Esophagus (tissue), 2 donors: ENCODE data around the gene FES. TPM values are rescaled to one million over a fixed set of nuclear protein-coding genes. Genes with fewer than 3 reads are reported as not detected.
"Not testable (repeated sequence)": the region's sequence is repeated elsewhere in the genome, so short reads cannot be mapped to it uniquely, and the experiment has no call there.

ENCODE experiments used
- H3K27ac ChIP-seq, 2 donors: one replicate each; pipeline ENCODE4 v1.5.1; 2013; ENCODE audit warnings: low read depth in 2 of 2, mild to moderate bottlenecking in 2 of 2, inconsistent platforms in 1 of 2, low read length in 1 of 2, moderate library complexity in 1 of 2
- H3K27me3 ChIP-seq, 2 donors: one replicate each; pipeline ENCODE4 v1.6.1; 2013; ENCODE audit warnings: low read length in 2 of 2, control low read depth in 1 of 2, mild to moderate bottlenecking in 1 of 2; ENCODE audit not compliant: insufficient read depth in 2 of 2, control insufficient read depth in 1 of 2
- H3K36me3 ChIP-seq, 2 donors: one replicate each; pipeline ENCODE4 v1.6.1; 2013; ENCODE audit warnings: low read length in 1 of 2; ENCODE audit not compliant: control insufficient read depth in 2 of 2, insufficient read depth in 2 of 2
- H3K4me1 ChIP-seq, 2 donors: one replicate each; pipeline ENCODE4 v1.6.1; 2013; ENCODE audit warnings: low read length in 1 of 2; ENCODE audit not compliant: control insufficient read depth in 2 of 2, insufficient read depth in 2 of 2
- H3K4me3 ChIP-seq, 2 donors: one replicate each; pipeline ENCODE4 v1.5.1; 2013; ENCODE audit warnings: low read length in 2 of 2, mild to moderate bottlenecking in 2 of 2, low read depth in 1 of 2, moderate library complexity in 1 of 2
- H3K9me3 ChIP-seq, 2 donors: one replicate each; pipeline ENCODE4 v1.6.1; 2013; ENCODE audit warnings: mild to moderate bottlenecking in 2 of 2, low read depth in 1 of 2, low read length in 1 of 2, moderate library complexity in 1 of 2; ENCODE audit not compliant: control insufficient read depth in 2 of 2, insufficient read depth in 1 of 2
- WGBS, 2 donors: extraction: QIAGEN DNeasy Blood & Tissue Kit; methylation state at CpG; one replicate each; pipeline ENCODE4 v1.1.7; 2013; 5-methylcytosine and 5-hydroxymethylcytosine counted together
- polyA plus RNA-seq, 2 donors: library from polyadenylated mRNA; stranded (reverse); fragments of 200-250 nt; gene quantifications; one replicate each; pipeline ENCODE4 v1.2.3, GENCODE V29; 2013
- donor health status: healthy with polysubstance abuse.
- donor health status: Bipolar disorder and iron deficiency.

FES gene
- polyA plus RNA-seq, 2 donors, result 3.8 to 4.8 TPM

DNA sequence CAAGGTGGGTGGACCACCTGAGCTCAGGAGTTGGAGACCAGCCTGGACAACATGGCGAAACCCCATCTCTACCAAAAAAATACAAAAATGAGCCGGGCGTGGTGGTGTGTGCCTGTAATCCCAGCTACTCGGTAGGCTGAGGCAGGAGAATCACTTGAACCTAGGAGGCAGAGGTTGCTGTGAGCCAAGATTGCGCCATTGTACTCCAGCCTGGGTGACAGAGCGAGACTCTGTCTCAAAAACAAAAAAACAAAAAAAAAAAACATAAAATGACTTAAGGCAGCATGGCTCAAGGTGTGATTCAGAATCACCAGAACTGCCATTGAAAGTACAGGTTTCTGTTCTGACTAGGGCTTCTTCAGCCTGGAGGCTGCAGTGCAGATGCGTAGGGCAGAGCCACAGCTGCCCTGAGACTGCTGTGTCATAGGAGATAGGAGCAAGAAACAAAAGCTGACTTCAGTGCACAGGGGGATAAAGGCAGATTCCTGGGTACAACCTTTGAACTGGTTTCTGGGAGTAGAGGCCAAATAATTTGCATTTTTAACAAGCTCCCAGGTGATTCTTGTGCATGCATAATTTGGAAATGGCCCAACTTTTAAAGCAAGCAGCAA, 38.5 kb downstream of the FES start:
- not testable (repeated sequence) for H3K27ac ChIP-seq, H3K4me3 ChIP-seq, H3K9me3 ChIP-seq, H3K27me3 ChIP-seq, H3K4me1 ChIP-seq
- 82 to 86% methylated on average over 7 of the region's 7 CpGs for WGBS, 2 donors
- peaks cover 8 to 26% of the 10 kb centered on the region in 2 donors for H3K36me3 ChIP-seq

GRCh38 chr15:90924375-90924774, 40.1 kb downstream of the FES start:
- 79 to 81% methylated on average over 5 of the region's 5 CpGs for WGBS, 2 donors
- Histone ChIP-seq H3K36me3 (peaks cover 6 to 14% of the 10 kb centered on the region in 2 donors), H3K27ac (no peak overlapping the region), H3K27me3 (no peaks in the 10 kb centered on the region), H3K4me3 (no peak overlapping the region), H3K9me3 (no peaks in the 10 kb centered on the region), H3K4me1 (peaks cover 0 to 2% of the 10 kb centered on the region in 2 donors)

- H3K27me3 ChIP-seq, H3K27ac ChIP-seq, H3K36me3 ChIP-seq, H3K4me1 ChIP-seq, H3K9me3 ChIP-seq, H3K4me3 ChIP-seq: not testable (repeated sequence)
- 92 to 95% methylated on average over 10 of the region's 10 CpGs for WGBS, 2 donors
Observed at GRCh38 chr15:90926766-90927165, 42.5 kb downstream of the FES start.

DNA sequence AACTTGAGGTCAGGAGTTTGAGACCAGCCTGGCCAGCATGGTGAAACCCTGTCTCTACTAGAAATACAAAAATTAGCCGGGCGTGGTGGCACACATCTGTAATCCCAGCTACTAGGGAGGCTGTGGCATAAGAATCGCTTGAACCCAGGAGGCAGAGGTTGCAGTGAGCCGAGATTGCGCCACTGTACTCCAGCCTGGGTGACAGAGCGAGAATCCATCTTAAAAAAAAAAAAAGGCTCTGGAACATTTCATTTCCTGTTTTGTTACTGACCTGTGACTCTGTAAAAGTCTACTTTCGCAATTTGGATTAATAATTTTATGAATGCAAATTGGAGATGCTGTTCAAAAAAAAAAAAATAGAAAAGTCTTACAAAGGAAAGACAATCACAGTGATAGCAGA, 43.8 kb downstream of the FES start:
- H3K4me1 ChIP-seq, H3K36me3 ChIP-seq, H3K27ac ChIP-seq, H3K27me3 ChIP-seq, H3K4me3 ChIP-seq, H3K9me3 ChIP-seq: not testable (repeated sequence)
- WGBS, 2 donors, result 88 to 91% methylated on average over 7 of the region's 7 CpGs

GRCh38 chr15:90929246-90930019, 45.1 kb downstream of the FES start:
- Histone ChIP-seq H3K4me1 (peaks cover 0 to 5% of the 10 kb centered on the region in 2 donors), H3K27me3 (no peaks in the 10 kb centered on the region), H3K27ac (peak overlapping the region; percentile 93 to 96), H3K4me3 (peak overlapping the region; percentile 58 to 74), H3K36me3 (no peaks in the 10 kb centered on the region), H3K9me3 (no peaks in the 10 kb centered on the region)
- WGBS, 2 donors, result 47 to 49% methylated on average over 21 of the region's 21 CpGs

GRCh38 chr15:90930861-90931574, 46.7 kb downstream of the FES start:
- no peaks in the 10 kb centered on the region for H3K9me3 ChIP-seq
- 65 to 69% methylated on average over 15 of the region's 15 CpGs for WGBS, 2 donors
- H3K4me1 ChIP-seq, result peaks cover 5 to 8% of the 10 kb centered on the region in 2 donors
- no peaks in the 10 kb centered on the region for H3K27me3 ChIP-seq
- peak overlapping the region; percentile 93 to 96 for H3K27ac ChIP-seq
- no peaks in the 10 kb centered on the region for H3K36me3 ChIP-seq
- peak overlapping the region; percentile 10 to 74 for H3K4me3 ChIP-seq

- H3K4me1 ChIP-seq, result peaks cover 8 to 11% of the 10 kb centered on the region in 2 donors
- WGBS, 2 donors, result 17 to 35% methylated on average over 5 to 6 of the region's 6 CpGs
- H3K27ac ChIP-seq, result peak overlapping the region; percentile 93 to 96
- no peaks in the 10 kb centered on the region for H3K27me3 ChIP-seq
- peak overlapping the region in 1 of 2 donors; percentile 9 for H3K4me3 ChIP-seq
- H3K9me3 ChIP-seq, result no peaks in the 10 kb centered on the region
- no peaks in the 10 kb centered on the region for H3K36me3 ChIP-seq
Observed at GRCh38 chr15:90931575-90931827, 47.2 kb downstream of the FES start.

GRCh38 chr15:90931828-90932659, 47.7 kb downstream of the FES start, which contains the start of gene HDDC3:
HDDC3 (minus strand) TSS chr15:90932549; CDS start chr15:90932540, 9 bp downstream.
- Histone ChIP-seq H3K4me1 (peaks cover 9 to 11% of the 10 kb centered on the region in 2 donors), H3K27ac (peak within 1 kb of the TSS; percentile 93 to 96), H3K36me3 (no peaks in the 10 kb centered on the region), H3K4me3 (peak within 1 kb of the TSS; percentile 76 to 78), H3K9me3 (no peaks in the 10 kb centered on the region), H3K27me3 (no peaks in the 10 kb centered on the region)
- WGBS, 2 donors, result 0 to 1% methylated on average over 46 to 52 of the region's 52 CpGs

DNA sequence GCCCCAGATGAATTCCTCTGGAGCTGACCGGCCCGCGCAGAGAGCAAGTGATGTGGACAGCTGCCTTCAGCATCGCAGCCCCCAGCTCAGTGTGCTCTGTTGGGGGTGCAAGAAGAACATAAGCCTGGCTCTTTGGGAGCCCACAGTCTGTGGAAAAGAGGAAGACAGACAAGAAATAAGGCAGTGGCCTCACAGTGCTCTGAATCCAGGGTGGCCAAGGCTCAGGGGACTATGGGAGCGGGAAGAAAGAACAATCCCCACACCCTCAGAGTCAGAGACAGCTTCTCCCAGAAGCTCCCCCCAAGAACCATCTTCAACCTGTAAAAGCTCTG, 48.3 kb downstream of the FES start:
- Histone ChIP-seq H3K27ac (peak overlapping the region; percentile 93 to 96), H3K4me1 (peaks cover 9 to 11% of the 10 kb centered on the region in 2 donors), H3K27me3 (no peaks in the 10 kb centered on the region), H3K9me3 (no peaks in the 10 kb centered on the region), H3K36me3 (no peaks in the 10 kb centered on the region), H3K4me3 (no peak overlapping the region)
- WGBS, 2 donors, result 13 to 14% methylated on average over 5 of the region's 5 CpGs
